Stimulated activated CD4-positive, alpha-beta T cell treated with anti-CD3 and anti-CD28 coated beads, Interleukin-1b, Interleukin-23, amount 100 ng/mL, for 1 hour (primary cell): ENCODE measurements around the gene CYP26A1.

ENCODE experiments used
- DNase-seq, 2 donors: peaks; one replicate each; pipeline ENCODE4 v3.0.0-alpha.2; 2020; ENCODE audit warnings: low read depth in 2 of 2

CYP26A1 gene

GRCh38 chr10:93064874-93065660, 8.6 kb upstream of the CYP26A1 start:
- no peak for DNase-seq

- no peak for DNase-seq
These were observed 7.8 kb upstream of the CYP26A1 start for GRCh38 chr10:93065675-93066543.

- no peak for DNase-seq
These were observed 7.2 kb upstream of the CYP26A1 start for GRCh38 chr10:93066544-93066913.

GRCh38 chr10:93067443-93068365, 6.0 kb upstream of the CYP26A1 start:
- DNase-seq: no peak

- no peak for DNase-seq
These were observed 5.1 kb upstream of the CYP26A1 start for GRCh38 chr10:93068411-93069244.

- no peak for DNase-seq
These were observed 4.5 kb upstream of the CYP26A1 start for GRCh38 chr10:93069245-93069561.

- no peak for DNase-seq
These were observed 3.1 kb upstream of the CYP26A1 start for GRCh38 chr10:93070378-93071176.

GRCh38 chr10:93071177-93071472, 2.6 kb upstream of the CYP26A1 start:
- DNase-seq: no peak

GRCh38 chr10:93071674-93072224, 1.9 kb upstream of the CYP26A1 start:
- no peak for DNase-seq

GRCh38 chr10:93072225-93072712, 1.4 kb upstream of the CYP26A1 start:
- no peak for DNase-seq

- DNase-seq: no peak
These were observed 767 bp upstream of the CYP26A1 start for GRCh38 chr10:93072713-93073538.

- no peak for DNase-seq
These were observed 479 bp downstream of the CYP26A1 start for GRCh38 chr10:93074147-93074596.

- no peak for DNase-seq
These were observed 1.1 kb downstream of the CYP26A1 start for GRCh38 chr10:93074597-93075368.

GRCh38 chr10:93075369-93076221, 1.9 kb downstream of the CYP26A1 start:
- no peak for DNase-seq

GRCh38 chr10:93076871-93077270, 3.2 kb downstream of the CYP26A1 start:
- DNase-seq: no peak

GRCh38 chr10:93077860-93078337, 4.2 kb downstream of the CYP26A1 start:
- DNase-seq: no peak

GRCh38 chr10:93079663-93080349, 6.1 kb downstream of the CYP26A1 start:
- no peak for DNase-seq
